Fibroblast of peridontal ligament (primary cell): ENCODE measurements around the gene RBM19.

ENCODE experiments used
- DNase-seq: peaks from one replicate; pipeline ENCODE4 v3.0.0-alpha.2; 2010; ENCODE audit errors: extremely low read depth

The RBM19 gene

DNA sequence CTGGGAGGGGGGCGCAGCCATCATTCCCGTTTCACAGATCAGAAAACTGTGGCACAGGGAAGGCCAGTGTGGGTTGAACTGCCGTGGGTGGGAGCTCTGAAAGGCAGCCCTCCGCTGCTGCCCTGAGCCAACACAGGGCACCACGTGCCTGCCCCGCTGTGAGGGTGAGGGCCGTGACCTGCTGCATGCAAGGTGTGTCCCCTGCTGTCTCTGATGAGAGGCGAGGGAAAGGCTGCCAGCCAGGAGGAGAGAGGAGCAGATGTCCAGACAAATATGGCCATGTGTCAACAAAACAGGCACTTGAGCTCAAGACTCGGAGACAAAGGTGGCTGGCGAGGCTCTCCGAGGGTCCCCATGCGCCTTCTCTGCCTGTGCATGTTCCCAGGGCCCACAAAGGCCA lies 108.8 kb downstream of the RBM19 start:
- no peak for DNase-seq

DNA sequence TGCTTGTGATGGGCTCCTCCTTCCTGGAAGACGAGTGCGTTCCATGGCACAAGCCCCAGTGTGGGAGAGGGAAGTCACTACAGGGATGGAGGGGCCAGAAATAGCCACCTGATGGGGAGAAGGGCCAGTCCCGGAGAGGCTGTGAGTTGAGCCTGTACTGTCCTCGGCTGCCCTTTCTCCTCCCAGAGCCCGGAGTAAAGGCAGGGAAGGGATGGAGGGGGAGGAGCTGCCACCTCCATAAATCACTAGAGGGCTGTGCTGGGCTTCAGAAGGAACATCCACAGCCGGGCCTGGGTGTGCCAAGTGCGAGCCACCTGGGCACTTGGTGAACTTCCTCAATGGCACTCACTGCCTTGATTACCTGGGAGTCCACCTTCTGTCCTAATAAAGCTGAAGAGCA lies 110.1 kb downstream of the RBM19 start:
- no peak for DNase-seq

GRCh38 chr12:113854385-113855142 lies 111.6 kb downstream of the RBM19 start:
- no peak for DNase-seq

GRCh38 chr12:113853491-113853890 lies 112.6 kb downstream of the RBM19 start:
- DNase-seq = no peak

GRCh38 chr12:113852695-113853490 lies 113.2 kb downstream of the RBM19 start:
- DNase-seq = no peak

GRCh38 chr12:113852264-113852663 lies 113.9 kb downstream of the RBM19 start:
- DNase-seq = no peak

DNA sequence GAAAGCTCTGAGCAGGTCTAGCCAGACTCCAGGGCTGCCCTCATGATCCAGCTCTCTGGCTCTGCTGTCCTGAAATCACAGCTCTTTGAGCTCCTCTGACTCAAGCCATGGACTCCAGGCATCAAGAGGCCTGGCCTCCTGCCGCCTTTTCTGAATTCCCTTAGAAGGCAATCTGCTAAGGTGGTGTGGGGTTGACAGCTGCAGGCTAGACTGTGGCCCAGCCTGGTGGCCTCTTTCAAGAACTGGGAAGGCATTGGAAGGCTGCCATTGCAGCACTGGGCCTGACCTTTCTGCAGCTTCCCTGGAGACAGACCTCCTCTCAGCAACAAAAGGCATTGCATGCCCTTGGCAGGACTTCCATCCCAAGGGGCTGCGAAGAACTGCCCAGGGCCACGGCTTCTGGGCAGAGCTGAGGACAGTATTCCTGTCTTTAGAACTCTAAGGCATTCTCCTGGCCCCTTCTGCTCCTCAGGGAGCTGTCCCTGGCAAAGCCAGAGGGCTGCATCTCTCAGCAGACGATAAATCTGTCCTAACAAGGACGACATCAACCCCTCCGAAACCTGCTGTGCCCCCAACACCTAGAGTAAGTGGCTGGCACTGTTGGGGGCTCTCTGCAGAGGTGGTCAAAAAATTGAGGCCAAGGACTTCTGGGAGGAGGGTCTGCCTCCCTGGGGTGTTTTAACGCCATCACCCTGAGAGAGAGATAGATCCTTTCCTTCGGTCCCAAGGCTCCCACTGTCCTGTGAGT lies 115.6 kb downstream of the RBM19 start:
- DNase-seq = peak; percentile 45

DNA sequence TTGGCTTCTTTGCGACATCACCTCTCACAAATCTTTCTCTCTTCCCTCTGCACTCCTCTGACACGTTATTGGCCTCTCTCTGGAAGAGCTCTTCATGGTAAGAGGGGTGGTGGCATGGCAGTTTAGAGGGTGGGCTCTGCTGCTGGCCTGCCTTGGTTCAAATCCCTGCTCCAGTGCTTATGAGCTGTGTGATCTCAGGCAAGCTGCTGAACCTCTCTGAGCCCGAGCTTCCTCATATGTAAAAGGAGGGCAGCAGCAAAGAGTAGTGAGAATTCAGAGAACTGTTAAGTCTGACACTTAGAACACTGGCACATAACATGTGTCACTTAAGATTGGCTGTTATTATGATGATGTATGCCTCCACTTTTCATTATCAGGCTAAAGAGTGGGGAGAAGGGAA lies 118.3 kb downstream of the RBM19 start:
- DNase-seq = no peak

GRCh38 chr12:113846883-113847755 lies 119.0 kb downstream of the RBM19 start:
- no peak for DNase-seq

DNA sequence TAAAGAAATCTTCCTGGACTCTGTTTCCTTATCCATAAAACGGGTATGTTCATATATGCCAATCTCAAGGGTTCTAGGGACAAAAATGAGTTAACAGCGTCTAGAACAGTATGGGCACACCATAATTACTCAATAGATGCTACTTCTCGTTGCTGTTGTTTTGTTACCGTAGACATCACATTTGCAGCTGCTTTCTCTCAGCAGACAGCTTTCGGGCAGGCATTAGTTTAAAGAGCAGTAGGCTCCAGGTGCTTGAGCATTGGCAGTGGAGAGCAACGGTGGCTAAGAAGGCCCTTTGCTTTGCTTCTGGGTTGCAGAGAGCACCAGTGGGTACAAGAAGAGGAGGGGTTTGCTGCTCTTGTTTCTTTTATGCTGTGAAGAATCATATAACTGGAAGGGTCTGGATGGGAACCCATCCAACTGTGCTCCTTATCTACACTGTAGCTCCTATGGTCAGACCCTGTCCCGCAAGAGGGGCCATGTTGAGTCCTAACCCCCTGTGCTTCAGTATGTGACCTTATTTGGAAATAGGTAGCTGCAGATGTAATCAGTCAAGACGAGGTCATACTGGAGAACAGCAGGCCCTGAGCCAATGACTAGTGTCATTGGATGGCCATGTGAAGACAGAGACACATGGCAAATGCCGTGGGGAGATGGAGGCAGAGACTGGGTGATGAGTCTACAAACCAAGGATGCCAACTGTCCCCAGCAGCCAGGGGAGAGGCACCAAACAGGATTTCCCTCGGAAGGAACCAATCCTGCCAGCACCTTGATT lies 120.0 kb downstream of the RBM19 start:
- DNase-seq = no peak

DNA sequence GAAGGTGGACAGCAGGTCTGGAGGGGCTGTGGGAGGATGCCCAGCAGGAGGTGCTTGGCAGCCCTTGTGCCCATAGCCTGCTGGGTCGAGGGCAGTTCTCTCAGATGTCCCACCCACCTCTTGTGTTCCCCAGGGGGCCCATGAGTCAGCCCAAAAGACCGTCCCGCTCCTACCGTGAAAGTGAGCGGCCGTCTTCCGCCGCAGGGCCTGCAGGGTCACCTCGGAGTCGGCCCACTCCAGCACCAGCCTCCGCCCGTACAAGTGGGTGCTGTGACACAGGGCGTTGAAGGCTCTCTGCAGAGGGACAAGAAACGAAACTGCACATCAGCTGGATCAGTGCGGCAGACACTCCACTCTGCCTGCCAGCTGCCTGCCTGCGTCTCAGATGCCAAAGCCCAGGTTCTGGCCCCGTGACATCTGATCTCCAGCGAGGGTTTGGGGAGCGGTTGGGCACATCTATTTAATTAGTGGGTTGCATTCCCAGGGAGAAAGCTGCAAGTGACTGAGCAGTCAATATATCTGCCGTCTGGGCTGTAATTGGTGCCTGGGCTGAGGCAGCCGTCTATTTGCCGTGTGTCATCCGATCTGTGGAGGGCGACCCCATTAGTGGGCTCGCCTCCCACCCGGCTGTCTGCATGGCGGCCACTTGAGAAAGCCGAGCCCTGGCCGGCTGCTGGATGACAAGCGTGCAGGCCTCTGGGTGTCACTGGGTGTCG lies 121.5 kb downstream of the RBM19 start:
- DNase-seq = no peak

GRCh38 chr12:113842699-113843098 lies 123.4 kb downstream of the RBM19 start:
- no peak for DNase-seq

DNA sequence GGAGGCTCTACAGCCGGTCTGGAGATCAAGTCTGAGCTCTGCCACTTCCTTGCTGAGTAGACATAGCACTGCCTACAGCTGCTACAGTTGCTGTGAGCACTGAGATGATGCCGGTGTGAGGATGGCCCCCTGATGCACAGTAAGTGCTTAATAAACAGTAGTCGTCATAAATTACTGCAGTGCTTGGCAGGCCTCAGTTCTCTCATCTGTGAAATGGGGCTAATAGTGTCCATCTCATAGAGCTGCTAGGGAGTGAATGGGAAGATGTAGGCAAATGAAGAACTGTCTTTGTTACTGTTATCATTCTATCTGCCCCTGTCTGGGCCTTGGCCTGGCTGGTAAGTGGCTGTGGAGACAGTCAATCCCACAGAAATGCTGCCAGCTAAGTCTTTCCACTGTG lies 124.3 kb downstream of the RBM19 start:
- DNase-seq = no peak

DNA sequence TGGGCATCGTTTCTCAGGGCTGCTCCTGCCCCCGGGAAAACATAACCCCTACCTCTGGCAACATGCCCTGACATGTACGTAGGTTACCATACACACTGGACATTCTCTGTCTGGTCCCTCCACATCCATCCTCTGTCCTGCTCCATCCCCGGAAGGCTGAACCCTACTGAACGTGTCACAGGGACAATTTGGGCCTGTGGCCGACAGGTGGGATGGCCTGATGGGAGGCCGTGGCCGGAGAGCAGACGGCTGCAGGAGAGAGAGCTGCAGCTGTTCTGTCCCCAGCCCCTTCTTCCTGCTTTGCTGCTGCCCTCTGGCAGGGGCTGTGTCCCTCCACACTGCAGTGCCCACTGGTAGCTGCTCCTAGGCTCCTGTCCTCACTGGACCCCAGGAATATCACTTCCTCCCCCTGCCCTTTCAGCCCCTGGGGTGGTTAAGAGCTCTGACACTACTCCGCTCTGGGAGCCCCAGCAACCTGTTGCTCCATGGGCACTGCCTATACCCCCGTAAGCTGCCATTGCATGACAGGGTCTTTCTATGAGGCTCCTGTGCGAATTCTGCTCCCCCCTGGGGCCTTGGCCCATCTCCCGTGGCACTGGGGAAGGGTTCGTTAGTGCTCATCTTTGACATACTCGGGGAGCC lies 125.6 kb downstream of the RBM19 start:
- DNase-seq = no peak

DNA sequence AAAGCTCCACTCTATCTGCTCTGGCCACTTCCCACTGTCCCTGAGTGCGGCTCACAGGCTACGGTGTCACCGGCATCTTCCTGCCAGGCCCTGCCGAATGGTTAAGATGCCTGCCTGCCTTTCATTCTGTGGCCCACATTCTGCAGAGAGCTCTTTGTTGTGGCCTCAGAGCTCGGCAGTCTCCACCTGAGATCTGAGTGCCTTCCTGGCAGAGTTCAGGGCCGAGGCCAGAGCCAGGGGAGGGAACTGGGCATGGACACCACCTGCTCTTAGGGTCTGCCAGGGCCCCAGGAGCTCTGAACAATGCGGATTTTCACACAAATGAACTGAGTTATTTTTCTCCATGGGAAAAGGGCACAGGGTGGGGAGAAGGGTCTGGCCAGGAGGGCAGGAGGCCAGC lies 127.2 kb downstream of the RBM19 start:
- DNase-seq = no peak

GRCh38 chr12:113837528-113838296 lies 128.4 kb downstream of the RBM19 start:
- DNase-seq = no peak

- peak; percentile 17 for DNase-seq
These were observed 129.0 kb downstream of the RBM19 start for GRCh38 chr12:113837084-113837483.

DNA sequence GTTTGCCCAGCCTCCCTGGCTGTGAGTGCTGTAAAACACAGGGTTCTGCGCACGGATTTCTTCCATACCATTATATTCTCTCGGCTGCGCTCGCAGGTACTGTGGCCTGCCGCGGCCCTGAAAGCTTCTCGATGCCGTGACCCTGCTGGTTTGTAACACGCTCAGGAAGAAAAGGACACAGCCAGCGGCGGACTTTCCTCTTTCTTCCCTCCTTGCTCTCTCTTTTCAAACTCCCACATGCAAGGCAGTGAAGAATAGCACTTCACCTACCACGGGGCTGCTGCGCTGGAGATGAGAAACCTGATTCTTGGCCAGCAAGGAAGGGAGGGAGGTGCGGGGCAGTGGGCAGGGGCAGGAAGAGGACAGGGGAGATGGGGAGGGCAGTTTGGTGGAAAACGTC lies 130.2 kb downstream of the RBM19 start:
- DNase-seq = no peak

GRCh38 chr12:113835433-113835832 lies 130.7 kb downstream of the RBM19 start:
- no peak for DNase-seq
